SIG-M5 (cell line): ENCODE data around the gene TRIM46.
"Not testable (repeated sequence)": the region's sequence is repeated elsewhere in the genome, so short reads cannot be mapped to it uniquely, and the experiment has no call there.

Experiments
- DNase-seq: peaks from one replicate; lab custom pipeline; 2025; lab: John Stamatoyannopoulos, UW

The TRIM46 gene

GRCh38 chr1:155186067-155186793, 12.6 kb downstream of the TRIM46 start:
- no peak for DNase-seq

GRCh38 chr1:155186794-155187455, 13.3 kb downstream of the TRIM46 start:
- no peak for DNase-seq

- DNase-seq: no peak
Observed at GRCh38 chr1:155187456-155187891, 13.8 kb downstream of the TRIM46 start.

GRCh38 chr1:155188268-155188667, 14.6 kb downstream of the TRIM46 start:
- DNase-seq: no peak

GRCh38 chr1:155189926-155190325, 16.3 kb downstream of the TRIM46 start:
- DNase-seq: not testable (repeated sequence)

- no peak for DNase-seq
Observed at GRCh38 chr1:155191904-155192303, 18.3 kb downstream of the TRIM46 start.

GRCh38 chr1:155192346-155193274, 19.0 kb downstream of the TRIM46 start:
- no peak for DNase-seq

GRCh38 chr1:155193275-155193990, 19.8 kb downstream of the TRIM46 start:
- no peak for DNase-seq

- not testable (repeated sequence) for DNase-seq
Observed at GRCh38 chr1:155193991-155194240, 20.3 kb downstream of the TRIM46 start.

GRCh38 chr1:155195201-155196102, 21.8 kb downstream of the TRIM46 start:
- DNase-seq: no peak

- DNase-seq: no peak
Observed at GRCh38 chr1:155196103-155196892, 22.6 kb downstream of the TRIM46 start.

- no peak for DNase-seq
Observed at GRCh38 chr1:155196893-155197638, 23.4 kb downstream of the TRIM46 start.

GRCh38 chr1:155197901-155198546, 24.4 kb downstream of the TRIM46 start:
- no peak for DNase-seq

GRCh38 chr1:155198547-155198906, 24.9 kb downstream of the TRIM46 start:
- DNase-seq: no peak

GRCh38 chr1:155199792-155200191, 26.1 kb downstream of the TRIM46 start:
- DNase-seq: no peak

- no peak for DNase-seq
Observed at GRCh38 chr1:155200920-155201319, 27.3 kb downstream of the TRIM46 start.

GRCh38 chr1:155202198-155202597, 28.5 kb downstream of the TRIM46 start:
- DNase-seq: no peak

- DNase-seq: no peak
Observed at GRCh38 chr1:155202731-155203515, 29.3 kb downstream of the TRIM46 start.
